Activated CD8-positive, alpha-beta T cell treated with anti-CD3 and anti-CD28 coated beads for 36 hours (primary cell): ENCODE measurements around the gene IL19. TPM values are rescaled to one million over a fixed set of nuclear protein-coding genes. Genes with fewer than 3 reads are reported as not detected.

Experiments
- ATAC-seq: fragments of 200-7000 bp; cut with Tn5 transposase; one replicate; pipeline ENCODE4 v1.10.0; 2021; ENCODE audit warnings: mild to moderate bottlenecking, moderate library complexity
- CTCF ChIA-PET: fragments of 350-600 bp; sonication (Branson Sonifier 250); formaldehyde crosslinking; loops from one replicate; lab custom pipeline; 2021; ENCODE audit warnings: antibody characterized with exemption; lab: Charles Lee
- POLR2A ChIA-PET: fragments of 350-600 bp; sonication (Branson Sonifier 250); formaldehyde crosslinking; loops from one replicate; lab custom pipeline; 2021; ENCODE audit warnings: antibody characterized with exemption; lab: Charles Lee
- DNase-seq: peaks from one replicate; pipeline ENCODE4 v3.0.0-alpha.2; 2020
- H3K27ac Mint-ChIP-seq: one replicate; pipeline ENCODE4 v1.8.0; 2021; ENCODE audit warnings: mild to moderate bottlenecking, mixed read lengths
- H3K27me3 Mint-ChIP-seq: one replicate; pipeline ENCODE4 v1.8.0; 2021; ENCODE audit warnings: mixed read lengths
- H3K36me3 Mint-ChIP-seq: one replicate; pipeline ENCODE4 v1.8.0; 2021; ENCODE audit warnings: low read depth, mixed read lengths
- H3K4me1 Mint-ChIP-seq: one replicate; pipeline ENCODE4 v1.8.0; 2021; ENCODE audit warnings: low read depth, mixed read lengths
- H3K4me3 Mint-ChIP-seq: one replicate; pipeline ENCODE4 v1.8.0; 2021; ENCODE audit warnings: mild to moderate bottlenecking, moderate library complexity, mixed read lengths
- H3K9me3 Mint-ChIP-seq: one replicate; pipeline ENCODE4 v1.8.0; 2021; ENCODE audit warnings: mixed read lengths
- CTCF ChIP-seq: fragments of 200-600 bp; IDR thresholded peaks from one replicate; pipeline ENCODE4 v1.8.0; 2022; ENCODE audit warnings: antibody characterized with exemption, mild to moderate bottlenecking
- intact Hi-C: fragments of 100-400 bp; cut with micrococcal nuclease; formaldehyde crosslinking; loops from one replicate; pipeline ENCODE4 v1.10.0; 2022
- total RNA-seq, 2 experiments: library from RNA; stranded (reverse); gene quantifications; one replicate each; pipeline ENCODE4 v1.2.3, GENCODE V29; 2021

Gene IL19
- not detected for total RNA-seq

GRCh38 chr1:206770531-206771337 lies at the start of gene IL19:
IL19 (plus strand) TSS chr1:206770773; CDS start chr1:206836663, 65,890 bp downstream.
- ChIA-PET POLR2A (interaction anchor here (0.5 to 4.4 kb wide), 13 partner anchors 8 to 139 kb away, joined by 3 to 23 read pairs (median 4); no protein-coding TSS in a partner anchor), CTCF (interaction anchor here (0.7 to 10.0 kb wide), 15 partner anchors 12 to 300 kb away, joined by 3 to 125 read pairs (median 7); no protein-coding TSS in a partner anchor)
- DNase-seq (peak; percentile 49), ATAC-seq (no peak)
- no peaks in the 10 kb centered on the region for H3K9me3 Mint-ChIP-seq
- H3K4me1 Mint-ChIP-seq: peaks cover 83% of the 10 kb centered on the region
- intact Hi-C loops: no loop called here
- H3K27me3 Mint-ChIP-seq: peaks cover 12% of the 10 kb centered on the region
- peak within 1 kb of the TSS; percentile 8 for H3K4me3 Mint-ChIP-seq
- H3K27ac Mint-ChIP-seq: peak within 1 kb of the TSS; percentile 21
- TF ChIP-seq CTCF: no peak
- H3K36me3 Mint-ChIP-seq: no peaks in the 10 kb centered on the region

GRCh38 chr1:206721454-206721853 lies 49.1 kb upstream of the IL19 start:
- intact Hi-C loops: no loop called here
- no peak overlapping the region for H3K27ac Mint-ChIP-seq
- no peak for DNase-seq
- no peaks in the 10 kb centered on the region for H3K27me3 Mint-ChIP-seq
- no peak for TF ChIP-seq CTCF
- ATAC-seq: no peak
- CTCF ChIA-PET: interaction anchor here (0.7 to 6.4 kb wide), 4 partner anchors 13 to 192 kb away, joined by 3 to 37 read pairs (median 12); partner anchors contain the start of gene IL20
- H3K4me3 Mint-ChIP-seq: no peak overlapping the region
- H3K4me1 Mint-ChIP-seq: peaks cover 74% of the 10 kb centered on the region
- no peaks in the 10 kb centered on the region for H3K36me3 Mint-ChIP-seq
- H3K9me3 Mint-ChIP-seq: no peaks in the 10 kb centered on the region
- POLR2A ChIA-PET: interaction anchor here (0.6 kb wide), 1 partner anchor 152 kb away, joined by 5 read pairs; no protein-coding TSS in a partner anchor

GRCh38 chr1:206722751-206723461 lies 47.7 kb upstream of the IL19 start:
- no peaks in the 10 kb centered on the region for H3K36me3 Mint-ChIP-seq
- H3K4me3 Mint-ChIP-seq: no peak overlapping the region
- H3K9me3 Mint-ChIP-seq: no peaks in the 10 kb centered on the region
- no peak for DNase-seq
- no peak for TF ChIP-seq CTCF
- ChIA-PET CTCF (interaction anchor here (0.7 to 17.0 kb wide), 8 partner anchors 11 to 211 kb away, joined by 3 to 628 read pairs (median 4); no protein-coding TSS in a partner anchor), POLR2A (interaction anchor here (0.7 to 1.0 kb wide), 3 partner anchors 10 to 152 kb away, joined by 3 read pairs; partner anchors contain the start of gene DYRK3)
- H3K27ac Mint-ChIP-seq: no peak overlapping the region
- peaks cover 64% of the 10 kb centered on the region for H3K4me1 Mint-ChIP-seq
- H3K27me3 Mint-ChIP-seq: no peaks in the 10 kb centered on the region
- intact Hi-C loops: no loop called here
- no peak for ATAC-seq

- no peaks in the 10 kb centered on the region for H3K36me3 Mint-ChIP-seq
- H3K27ac Mint-ChIP-seq: no peak overlapping the region
- ChIA-PET POLR2A (interaction anchor here (1.0 kb wide), 1 partner anchor 11 kb away, joined by 3 read pairs; no protein-coding TSS in a partner anchor), CTCF (interaction anchor here (0.7 to 17.0 kb wide), 8 partner anchors 11 to 212 kb away, joined by 3 to 628 read pairs (median 4); no protein-coding TSS in a partner anchor)
- H3K4me3 Mint-ChIP-seq: no peak overlapping the region
- H3K27me3 Mint-ChIP-seq: no peaks in the 10 kb centered on the region
- DNase-seq (no peak), ATAC-seq (no peak)
- TF ChIP-seq CTCF: no peak
- intact Hi-C loops: no loop called here
- H3K9me3 Mint-ChIP-seq: no peaks in the 10 kb centered on the region
- peaks cover 63% of the 10 kb centered on the region for H3K4me1 Mint-ChIP-seq
These were observed 47.1 kb upstream of the IL19 start for GRCh38 chr1:206723462-206723804.
